ENCODE data around the gene TBC1D9. TPM values are rescaled to one million over a fixed set of nuclear protein-coding genes. Genes with fewer than 3 reads are reported as not detected.

The TBC1D9 gene
- total RNA-seq, 1 experiment from 2014 or later, result 12.5 TPM

- Histone ChIP-seq H3K9me3 (peaks cover 9% of the 10 kb centered on the region), H3K4me3 (ENCODE audit: low read depth, low read length) (no peak overlapping the region), H3K36me3 (ENCODE audit: control insufficient read depth, insufficient read depth, low read length) (no peaks in the 10 kb centered on the region), H3K4me1 (peaks cover 44% of the 10 kb centered on the region), H3K27me3 (replicated peaks; ENCODE audit: control insufficient read depth, insufficient read depth, low read length) (no peaks in the 10 kb centered on the region)
- peaks cover 5% of the 10 kb centered on the region for H3K36me3 Mint-ChIP-seq (ENCODE audit: insufficient read depth, unreplicated experiment)
- BruUV-seq (replicated peaks), result no TSS peak
- peak in 1 of 2 experiments; percentile 27 for DNase-seq
- ChIA-PET POLR2A (no interaction called here), CTCF (interaction anchor here (0.6 to 1.3 kb wide), 5 partner anchors 9 to 108 kb away, joined by 3 to 16 read pairs (median 3); partner anchors contain the start of gene TBC1D9)
- H3K4me3 Mint-ChIP-seq (ENCODE audit: unreplicated experiment), result no peak overlapping the region
- intact Hi-C loops (cut with micrococcal nuclease; ENCODE audit: unreplicated experiment), result loop anchor here (1.0 to 5.0 kb wide), 4 partner anchors 12 to 146 kb away; no protein-coding TSS in a partner anchor
- no peaks in the 10 kb centered on the region for H3K27me3 Mint-ChIP-seq (ENCODE audit: insufficient read depth, unreplicated experiment)
- no peak for TF ChIP-seq CTCF (IDR thresholded peaks at IDR 0.05; ENCODE audit: insufficient read depth in 1 of 2, low read depth in 1 of 2, low read length in 1 of 2, severe bottlenecking in 1 of 2, unreplicated experiment in 1 of 2)
- peak overlapping the region; percentile 67 for H3K27ac Mint-ChIP-seq (ENCODE audit: unreplicated experiment)
- H3K4me1 Mint-ChIP-seq (ENCODE audit: low read depth, unreplicated experiment), result peaks cover 28% of the 10 kb centered on the region
- H3K9me3 Mint-ChIP-seq (ENCODE audit: unreplicated experiment), result peaks cover 7% of the 10 kb centered on the region
Measured at GRCh38 chr4:140743194-140743931, 12.8 kb downstream of the TBC1D9 start.

GRCh38 chr4:140742838-140743193 lies 13.4 kb downstream of the TBC1D9 start:
- Mint-ChIP-seq H3K27ac (ENCODE audit: unreplicated experiment) (peak overlapping the region; percentile 67), H3K36me3 (ENCODE audit: insufficient read depth, unreplicated experiment) (no peaks in the 10 kb centered on the region), H3K4me3 (ENCODE audit: unreplicated experiment) (no peak overlapping the region), H3K27me3 (ENCODE audit: insufficient read depth, unreplicated experiment) (no peaks in the 10 kb centered on the region), H3K4me1 (ENCODE audit: low read depth, unreplicated experiment) (peaks cover 28% of the 10 kb centered on the region), H3K9me3 (ENCODE audit: unreplicated experiment) (peaks cover 1% of the 10 kb centered on the region)
- no TSS peak for BruUV-seq (replicated peaks)
- no peaks in the 10 kb centered on the region for H3K36me3 ChIP-seq (ENCODE audit: control insufficient read depth, insufficient read depth, low read length)
- intact Hi-C loops (cut with micrococcal nuclease; ENCODE audit: unreplicated experiment), result loop anchor here (1.0 to 5.0 kb wide), 4 partner anchors 12 to 146 kb away; no protein-coding TSS in a partner anchor
- H3K9me3 ChIP-seq, result peaks cover 5% of the 10 kb centered on the region; the same call in 1 of the 2 replicates
- no peak for DNase-seq
- POLR2A ChIA-PET, result no interaction called here
- CTCF ChIA-PET, result interaction anchor here (0.6 to 1.3 kb wide), 5 partner anchors 10 to 108 kb away, joined by 3 to 16 read pairs (median 3); partner anchors contain the start of gene TBC1D9
- TF ChIP-seq CTCF (IDR thresholded peaks at IDR 0.05; ENCODE audit: insufficient read depth in 1 of 2, low read depth in 1 of 2, low read length in 1 of 2, severe bottlenecking in 1 of 2, unreplicated experiment in 1 of 2), result no peak
- no peaks in the 10 kb centered on the region for H3K27me3 ChIP-seq (replicated peaks; ENCODE audit: control insufficient read depth, insufficient read depth, low read length)
- peaks cover 44% of the 10 kb centered on the region for H3K4me1 ChIP-seq
- no peak overlapping the region for H3K4me3 ChIP-seq (ENCODE audit: low read depth, low read length)

GRCh38 chr4:140740906-140741670 lies 15.1 kb downstream of the TBC1D9 start:
- peaks cover 5% of the 10 kb centered on the region; the same call in 1 of the 2 replicates for H3K9me3 ChIP-seq
- no peak for TF ChIP-seq CTCF (IDR thresholded peaks at IDR 0.05; ENCODE audit: insufficient read depth in 1 of 2, low read depth in 1 of 2, low read length in 1 of 2, severe bottlenecking in 1 of 2, unreplicated experiment in 1 of 2)
- no peak for DNase-seq
- no peak overlapping the region for H3K4me3 ChIP-seq (ENCODE audit: low read depth, low read length)
- peaks cover 35% of the 10 kb centered on the region for H3K4me1 Mint-ChIP-seq (ENCODE audit: low read depth, unreplicated experiment)
- H3K4me1 ChIP-seq, result peaks cover 44% of the 10 kb centered on the region
- H3K9me3 Mint-ChIP-seq (ENCODE audit: unreplicated experiment), result no peaks in the 10 kb centered on the region
- no peak overlapping the region for H3K4me3 Mint-ChIP-seq (ENCODE audit: unreplicated experiment)
- POLR2A ChIA-PET, result no interaction called here
- no TSS peak for BruUV-seq (replicated peaks)
- H3K27me3 Mint-ChIP-seq (ENCODE audit: insufficient read depth, unreplicated experiment), result no peaks in the 10 kb centered on the region
- CTCF ChIA-PET, result no interaction called here
- H3K27me3 ChIP-seq (replicated peaks; ENCODE audit: control insufficient read depth, insufficient read depth, low read length), result no peaks in the 10 kb centered on the region
- H3K36me3 ChIP-seq (ENCODE audit: control insufficient read depth, insufficient read depth, low read length), result no peaks in the 10 kb centered on the region
- intact Hi-C loops (cut with micrococcal nuclease; ENCODE audit: unreplicated experiment), result loop anchor here (5.0 kb wide), 2 partner anchors 59 to 144 kb away; no protein-coding TSS in a partner anchor
- H3K36me3 Mint-ChIP-seq (ENCODE audit: insufficient read depth, unreplicated experiment), result no peaks in the 10 kb centered on the region
- peak overlapping the region; percentile 3 for H3K27ac Mint-ChIP-seq (ENCODE audit: unreplicated experiment)

Data from Caco-2 (cell line).